ENCODE results near the gene SLC38A10.

GRCh38 chr17:81288715-81289114 lies 6.4 kb downstream of the SLC38A10 start:
- TF ChIP-seq CTCF (optimal IDR thresholded peaks at IDR 0.05 in 1 of 3, IDR thresholded peaks at IDR 0.05 in 1 of 3, conservative IDR thresholded peaks at IDR 0.05 in 1 of 3; ENCODE audit: extremely low read depth in 1 of 3, insufficient read depth in 2 of 3, low read length in 3 of 3) (no peak), EZH2 (IDR thresholded peaks at IDR 0.05; ENCODE audit: low read length) (no peak)
